ENCODE data around the gene PLEKHA7. TPM values are rescaled to one million over a fixed set of nuclear protein-coding genes. Genes with fewer than 3 reads are reported as not detected.

Gene PLEKHA7
- total and polyA plus RNA-seq, 2 of the 8 experiments (the other 6 are each of a cell fraction or from before 2014, with no cell fraction given): 11.4 to 25.6 TPM

DNA sequence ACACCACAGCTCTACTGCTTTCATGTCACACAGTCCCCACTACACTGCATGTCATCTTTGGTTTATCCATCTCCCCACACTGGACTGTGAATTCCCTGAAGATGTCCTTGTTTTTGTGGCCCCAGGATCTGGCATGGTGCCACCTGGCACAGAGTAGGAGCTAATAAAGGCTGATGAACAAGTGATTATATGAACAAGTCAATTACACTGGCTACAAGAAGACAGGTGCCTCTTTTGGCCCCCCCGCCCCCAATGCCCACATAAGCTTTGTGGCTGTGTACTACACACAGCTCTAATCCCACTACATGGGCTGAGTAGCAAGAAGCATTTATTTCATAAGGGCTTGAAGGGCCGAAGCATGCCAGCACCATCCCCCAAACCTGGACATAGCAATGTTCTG lies 24.7 kb downstream of the PLEKHA7 start (continued):
- no peak for TF ChIP-seq E2F6 (IDR thresholded peaks at IDR 0.05)
- TF ChIP-seq RXRA (IDR thresholded peaks at IDR 0.05; ENCODE audit: insufficient read depth, low read depth, low read length): no peak
- no peak for TF ChIP-seq MAFK (IDR thresholded peaks at IDR 0.05; ENCODE audit: low read depth, low read length)
- TF ChIP-seq BACH1 (IDR thresholded peaks at IDR 0.05; ENCODE audit: low read length): no peak
- no peak for TF ChIP-seq CREB1 (IDR thresholded peaks at IDR 0.05)
- no peak for TF ChIP-seq RNF2 (IDR thresholded peaks at IDR 0.05; ENCODE audit: borderline replicate concordance, low read depth, low read length, missing control alignments, poor library complexity, severe bottlenecking)
- no peak for TF ChIP-seq JUN (IDR thresholded peaks at IDR 0.05; ENCODE audit: low read depth, low read length)
